GM11168 (cell line): ENCODE data around the gene FBXW11.

ENCODE experiments used
- in situ Hi-C: fragments of 300-500 bp; cut with MboI; formaldehyde crosslinking; loops from one replicate; pipeline ENCODE4 v1.12.0; 2022; ENCODE audit warnings: low sequenced_read_pairs; ENCODE audit not compliant: unreplicated experiment

The FBXW11 gene

DNA sequence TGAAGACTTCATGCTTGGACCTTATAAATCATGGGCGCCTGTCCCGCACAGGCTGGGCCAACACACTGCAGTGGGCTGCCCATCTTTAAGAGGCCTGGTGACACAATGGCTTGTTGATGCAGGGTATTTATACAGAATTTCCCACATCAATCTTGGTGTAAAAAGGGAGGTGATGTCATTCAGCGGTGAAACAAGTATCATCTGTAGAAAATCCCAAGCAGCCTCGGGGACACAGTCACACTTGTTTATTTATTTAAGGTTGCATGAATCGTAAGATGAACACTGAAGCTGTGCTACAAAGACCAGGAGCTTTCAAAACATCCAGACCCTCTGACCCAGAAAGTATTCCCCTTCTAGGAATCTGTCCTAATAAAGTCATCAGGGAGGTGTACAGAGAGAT is 180.3 kb downstream of the FBXW11 start:
- in situ Hi-C loops = no loop called here

DNA sequence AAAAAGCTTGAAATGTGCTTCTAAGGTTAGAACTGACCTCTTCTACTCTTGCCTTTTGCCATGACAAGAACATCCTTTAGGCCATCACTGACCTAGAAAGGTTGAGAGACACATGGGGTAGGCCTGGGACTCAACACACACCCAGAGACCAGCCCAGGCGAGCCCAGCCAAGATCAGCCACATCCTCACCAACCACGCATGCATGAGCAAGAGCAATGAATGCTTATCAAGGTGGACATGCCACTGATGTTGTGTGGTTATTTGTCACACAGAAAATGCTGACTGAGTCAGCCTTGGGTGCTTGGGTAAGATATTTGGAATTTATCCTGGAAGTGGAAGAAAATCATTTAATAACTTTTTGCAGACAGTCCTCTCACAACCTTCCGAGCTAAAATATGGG is 181.4 kb downstream of the FBXW11 start:
- in situ Hi-C loops = no loop called here

DNA sequence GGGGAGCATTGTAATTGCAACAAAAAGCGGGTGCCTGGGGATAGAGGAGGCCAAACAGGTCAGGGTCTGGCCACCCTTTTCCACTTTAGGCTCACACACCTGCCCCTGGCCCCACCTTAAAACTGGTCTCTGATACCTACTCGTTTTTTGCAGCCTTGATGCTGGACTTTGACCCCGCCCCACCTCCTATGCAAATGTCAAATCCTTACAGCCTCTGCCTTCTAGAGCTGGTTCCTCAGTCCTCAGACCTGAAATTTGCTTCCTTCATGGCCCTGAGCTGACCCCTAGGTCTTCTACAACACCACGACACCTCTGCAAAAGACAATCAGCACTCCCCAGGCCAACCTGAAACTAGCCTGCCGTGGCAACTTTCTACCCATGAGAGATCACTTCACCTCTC is 183.2 kb downstream of the FBXW11 start:
- in situ Hi-C loops = no loop called here

- in situ Hi-C loops = no loop called here
These were observed 185.2 kb downstream of the FBXW11 start for GRCh38 chr5:171821286-171821685.

DNA sequence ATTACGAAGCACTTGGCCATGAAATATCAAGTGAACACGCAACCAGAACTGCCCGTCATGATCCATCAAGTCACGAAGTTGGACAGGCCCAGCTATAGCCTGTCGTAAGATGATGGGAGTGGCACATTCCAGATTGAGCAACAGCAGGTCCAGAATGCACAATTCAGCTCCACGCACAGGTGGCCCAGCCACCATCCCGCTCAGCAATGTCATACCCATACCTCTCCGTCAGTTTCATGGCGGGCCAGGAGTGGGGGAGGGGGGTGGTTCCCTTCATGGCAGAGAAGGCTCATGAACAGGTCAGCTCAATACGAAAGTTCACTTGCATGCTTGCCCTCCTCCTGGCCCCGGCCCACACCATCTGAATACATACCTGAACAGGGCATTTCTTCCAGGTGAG is 185.9 kb downstream of the FBXW11 start:
- in situ Hi-C loops = no loop called here

DNA sequence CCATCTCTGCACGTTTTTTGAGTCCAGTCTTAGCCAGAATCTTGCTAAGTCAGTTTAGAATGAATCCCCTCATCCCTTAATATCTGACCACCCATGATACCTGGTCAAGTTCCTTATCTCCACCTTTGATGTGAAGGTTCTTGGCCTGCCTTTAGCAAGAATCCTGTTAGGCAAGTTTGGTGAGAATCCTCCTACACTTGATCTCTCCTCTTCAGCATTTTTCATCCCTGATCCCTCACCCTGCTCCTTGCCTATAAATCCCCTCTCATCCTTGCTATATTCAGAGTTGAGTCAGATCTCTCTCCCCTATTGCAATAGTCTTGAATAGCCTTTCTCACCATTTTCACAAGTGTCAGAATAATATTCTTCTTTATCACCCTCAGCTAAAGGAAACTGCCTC is 189.8 kb downstream of the FBXW11 start:
- in situ Hi-C loops = no loop called here

GRCh38 chr5:171813813-171814490 is 192.5 kb downstream of the FBXW11 start:
- in situ Hi-C loops = no loop called here

DNA sequence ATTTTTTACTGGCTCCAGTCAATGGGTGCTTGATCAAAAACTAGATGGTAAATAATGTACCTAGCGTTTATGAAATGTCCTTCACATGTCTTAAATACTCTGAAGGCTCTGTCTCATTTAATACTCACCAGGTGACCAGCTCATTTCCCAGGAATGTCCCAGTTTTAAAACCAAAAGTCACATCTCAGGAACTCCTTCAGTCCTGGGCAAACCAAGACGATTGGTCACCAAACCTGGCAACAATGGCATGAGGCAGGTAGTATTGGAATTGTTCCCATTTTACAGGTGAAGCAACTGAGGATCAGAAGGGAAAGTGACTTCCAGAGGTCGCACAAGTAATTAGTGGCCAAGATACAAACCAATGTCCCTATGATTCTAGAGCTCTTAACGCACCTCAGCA is 193.2 kb downstream of the FBXW11 start:
- in situ Hi-C loops = no loop called here
